Stimulated activated CD8-positive, alpha-beta memory T cell treated with anti-CD3 and anti-CD28 coated beads, Interleukin-15, amount 100 ng/mL, for 24 hours (primary cell): ENCODE results near the gene DNAJB2.
"Not testable (repeated sequence)": the region's sequence is repeated elsewhere in the genome, so short reads cannot be mapped to it uniquely, and the experiment has no call there.

Experiments used
- DNase-seq: peaks from one replicate; pipeline ENCODE4 v3.0.0-alpha.2; 2020; ENCODE audit warnings: low read depth

The DNAJB2 gene

GRCh38 chr2:219258942-219259341, 20.2 kb upstream of the DNAJB2 start:
- not testable (repeated sequence) for DNase-seq

GRCh38 chr2:219261024-219261855, 17.9 kb upstream of the DNAJB2 start:
- DNase-seq, result no peak

GRCh38 chr2:219266232-219266631, 12.9 kb upstream of the DNAJB2 start:
- DNase-seq, result no peak

DNA sequence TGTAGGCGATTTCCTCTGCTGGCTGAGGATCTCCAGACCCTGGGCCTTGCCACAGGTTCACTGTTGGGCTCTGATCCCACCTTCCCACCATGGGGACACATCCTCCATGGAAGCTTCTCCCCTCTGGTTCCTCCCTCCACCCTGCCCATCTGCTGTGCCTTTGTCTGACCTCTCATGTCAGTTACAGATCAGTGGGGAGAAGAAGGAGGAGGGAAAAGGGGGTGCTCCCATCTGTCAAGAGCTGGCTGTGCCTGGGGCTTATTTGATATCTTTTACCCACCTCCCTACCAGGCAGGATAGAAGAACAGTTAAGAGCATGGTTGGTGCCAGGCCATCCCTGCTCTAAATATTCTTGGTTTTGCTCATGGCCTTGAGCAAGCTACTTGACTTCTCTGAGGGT, 12.3 kb upstream of the DNAJB2 start:
- DNase-seq, result no peak

DNA sequence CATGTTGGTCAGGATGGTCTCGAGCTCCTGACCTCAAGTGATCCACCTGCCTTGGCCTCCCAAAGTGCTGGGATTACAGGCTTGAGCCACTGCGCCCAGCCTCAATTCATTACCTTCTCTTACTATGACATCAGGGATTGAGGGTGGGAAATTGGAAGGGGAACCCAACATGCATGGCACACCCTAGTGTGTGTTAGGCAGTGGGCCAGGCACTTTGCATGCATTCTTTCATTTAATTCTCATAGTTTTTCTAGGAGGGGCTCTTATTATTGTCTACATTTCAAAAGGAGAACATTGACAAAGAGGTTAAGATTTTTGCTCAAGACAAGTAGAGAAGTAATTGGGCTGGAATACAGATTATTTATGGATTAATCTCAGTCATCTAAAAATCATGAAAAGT, 10.9 kb upstream of the DNAJB2 start:
- DNase-seq, result no peak

GRCh38 chr2:219269362-219270054, 9.7 kb upstream of the DNAJB2 start:
- DNase-seq, result no peak

GRCh38 chr2:219270055-219270372, 9.2 kb upstream of the DNAJB2 start:
- DNase-seq, result no peak

DNA sequence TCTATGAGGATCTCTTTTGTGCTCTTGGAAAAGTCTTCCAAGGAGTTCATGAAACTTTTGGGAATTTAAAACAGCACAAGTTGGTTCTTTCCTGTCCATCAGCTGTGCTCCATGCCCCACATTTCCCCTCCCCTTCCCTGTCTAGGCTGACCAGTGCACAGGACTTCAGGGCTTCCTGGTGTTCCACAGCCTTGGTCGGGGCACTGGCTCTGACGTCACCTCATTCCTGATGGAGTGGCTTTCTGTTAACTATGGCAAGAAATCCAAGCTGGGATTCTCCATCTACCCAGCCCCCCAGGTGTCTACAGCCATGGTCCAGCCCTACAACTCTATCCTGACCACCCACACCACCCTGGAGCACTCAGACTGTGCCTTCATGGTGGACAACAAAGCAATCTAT, 8.1 kb upstream of the DNAJB2 start:
- no peak for DNase-seq

- DNase-seq, result no peak
These were observed 6.8 kb upstream of the DNAJB2 start for GRCh38 chr2:219272356-219272755.

DNA sequence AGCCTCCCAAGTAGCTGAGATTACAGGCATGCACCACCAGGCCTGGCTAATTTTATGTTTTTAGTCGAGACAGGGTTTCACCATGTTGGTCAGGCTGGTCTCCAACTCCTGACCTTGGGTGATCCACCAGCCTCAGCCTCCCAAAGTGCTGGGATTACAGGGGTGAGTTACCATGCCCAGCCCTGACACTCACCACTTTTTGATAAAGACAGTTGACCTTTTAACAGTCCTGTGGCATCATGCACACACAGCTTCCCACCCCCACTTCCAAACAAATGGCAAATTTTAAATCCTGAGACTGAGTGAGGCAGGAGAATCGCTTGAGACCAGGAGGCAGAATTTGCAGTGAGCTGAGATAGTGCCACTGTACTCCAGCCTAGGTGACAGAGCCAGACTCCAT, 6.2 kb upstream of the DNAJB2 start:
- DNase-seq, result no peak

GRCh38 chr2:219273937-219274336, 5.2 kb upstream of the DNAJB2 start:
- DNase-seq, result no peak

- no peak for DNase-seq
These were observed 4.7 kb upstream of the DNAJB2 start for GRCh38 chr2:219274361-219274921.

- peak; percentile 53 for DNase-seq
These were observed 1.2 kb upstream of the DNAJB2 start for GRCh38 chr2:219277703-219278654.

GRCh38 chr2:219278655-219279150, 463 bp upstream of the DNAJB2 start:
- no peak for DNase-seq

GRCh38 chr2:219279916-219280516, 850 bp downstream of the DNAJB2 start:
- no peak for DNase-seq

DNA sequence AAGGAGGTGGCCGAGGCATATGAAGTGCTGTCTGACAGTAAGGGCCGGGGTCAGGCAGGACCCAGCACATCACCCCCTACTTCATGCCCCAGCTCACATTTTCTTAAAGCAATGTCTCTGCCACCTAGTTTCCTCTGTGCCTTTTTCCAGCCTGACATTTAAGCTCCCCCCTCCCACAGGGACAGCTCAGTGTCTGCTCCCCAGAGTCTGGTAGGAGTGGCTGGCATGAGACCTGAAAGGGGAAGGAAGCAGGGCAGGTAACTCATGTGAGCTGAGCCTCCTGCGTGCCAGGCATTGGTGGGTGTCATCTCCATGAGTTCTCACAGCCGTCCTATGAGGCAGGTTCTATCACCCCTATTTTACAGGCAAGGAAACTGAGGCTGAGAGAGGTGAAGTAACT, 1.5 kb downstream of the DNAJB2 start:
- DNase-seq, result no peak

- no peak for DNase-seq
These were observed 2.4 kb downstream of the DNAJB2 start for GRCh38 chr2:219281588-219281987.

DNA sequence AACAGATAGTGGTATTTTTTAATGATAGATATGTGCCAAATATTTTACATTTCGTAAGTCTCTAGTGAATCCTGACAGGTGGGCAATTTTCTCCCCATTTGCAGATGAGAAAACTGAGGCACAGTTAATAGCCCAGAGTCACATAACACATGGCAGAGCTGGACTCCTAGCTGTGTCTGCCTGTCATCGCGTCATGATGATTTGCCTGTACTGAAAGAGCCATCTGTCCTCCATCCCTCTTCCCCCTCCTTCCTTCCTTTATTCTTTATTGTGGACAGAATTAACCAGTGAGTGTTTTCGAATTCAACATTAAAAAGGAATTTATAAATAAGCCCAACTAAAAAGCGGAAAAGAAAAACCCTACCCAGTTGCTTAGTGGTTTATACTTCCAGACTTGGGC, 3.2 kb downstream of the DNAJB2 start:
- DNase-seq, result no peak

- no peak for DNase-seq
These were observed 3.9 kb downstream of the DNAJB2 start for GRCh38 chr2:219282943-219283581.

DNA sequence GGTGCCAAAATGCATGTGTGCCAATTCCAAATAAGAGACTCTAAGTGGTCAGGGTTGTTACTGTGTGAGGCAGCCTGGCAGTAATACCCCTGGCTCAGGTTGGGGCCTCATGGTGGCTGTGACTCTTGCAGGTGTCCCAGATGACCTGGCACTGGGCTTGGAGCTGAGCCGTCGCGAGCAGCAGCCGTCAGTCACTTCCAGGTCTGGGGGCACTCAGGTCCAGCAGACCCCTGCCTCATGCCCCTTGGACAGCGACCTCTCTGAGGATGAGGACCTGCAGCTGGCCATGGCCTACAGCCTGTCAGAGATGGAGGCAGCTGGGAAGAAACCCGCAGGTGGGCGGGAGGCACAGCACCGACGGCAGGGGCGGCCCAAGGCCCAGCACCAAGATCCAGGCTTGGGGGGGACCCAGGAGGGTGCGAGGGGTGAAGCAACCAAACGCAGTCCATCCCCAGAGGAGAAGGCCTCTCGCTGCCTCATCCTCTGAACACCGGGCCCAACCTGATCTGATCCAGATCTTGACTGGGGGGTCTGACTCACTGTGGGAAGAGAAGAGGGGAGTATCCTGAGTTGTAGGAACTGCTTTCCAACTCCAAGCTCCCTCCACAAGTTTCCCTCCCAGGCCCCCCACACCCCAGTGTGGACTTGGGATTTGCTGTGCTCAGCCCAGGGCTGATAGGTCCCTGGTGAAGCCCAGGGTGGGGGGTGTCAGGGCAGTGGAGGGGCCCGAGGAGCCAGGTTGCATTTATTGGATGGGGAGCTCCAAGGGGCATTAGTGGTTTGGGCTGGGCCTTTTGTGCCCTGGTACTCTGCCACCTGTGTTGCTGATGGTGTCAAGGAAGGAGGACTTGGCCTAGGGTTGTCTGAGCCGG, 5.6 kb downstream of the DNAJB2 start:
- DNase-seq, result no peak
